ENCODE results near the gene ZNF35.
A peak's percentile ranks its signal among the peaks of the same experiment; 100 is the strongest.

Gene ZNF35

DNA sequence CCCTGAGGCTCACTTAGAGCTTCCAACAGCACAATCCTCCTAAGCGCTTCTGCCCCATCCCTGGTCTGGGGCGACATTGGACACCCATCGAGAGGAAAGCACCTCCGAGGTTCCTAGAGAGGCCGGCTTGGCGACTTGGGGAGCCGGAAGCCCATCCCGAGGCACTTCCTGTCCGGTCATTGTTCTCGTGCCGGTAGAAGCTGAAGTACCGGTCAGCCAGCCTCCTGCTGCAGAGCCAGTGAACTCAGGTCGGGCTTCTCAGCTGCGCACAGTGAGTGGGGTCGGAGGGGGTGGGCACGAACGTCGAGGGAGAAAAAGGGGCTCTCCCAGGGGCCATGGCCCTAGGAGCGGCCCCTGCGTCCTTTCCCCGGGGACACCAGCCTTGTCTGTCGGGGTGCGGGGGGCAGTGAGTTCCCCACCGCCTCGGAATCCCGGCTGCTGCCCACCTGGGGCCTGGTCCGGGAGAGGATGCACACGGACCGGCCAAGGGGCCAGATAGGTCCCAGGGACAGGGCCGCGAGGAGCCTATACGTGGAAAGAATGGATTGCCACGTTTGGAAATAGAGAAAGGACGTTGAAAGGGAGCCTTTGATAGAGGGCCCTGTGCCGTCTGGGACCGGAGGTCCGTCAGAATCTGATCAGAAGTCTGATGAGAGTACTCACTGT lies at the start of gene ZNF35:
Gene ZNF35 (plus strand): TSS at position 169 of the 666 bp plus-strand sequence. CDS start 2,336 bp downstream, outside the sequence.
- Histone ChIP-seq H3K27ac (ENCODE audit: low read length) (no peak within 1 kb of the TSS), H2AFZ (ENCODE audit: low read depth, low read length) (no peak within 1 kb of the TSS), H3K79me2 (ENCODE audit: insufficient read depth, low read length) (no peaks in the 10 kb centered on the region), H3K4me1 (ENCODE audit: insufficient read depth, low read length) (no peaks in the 10 kb centered on the region), H3K9me3 (ENCODE audit: insufficient read depth, low read length, severe bottlenecking) (no peaks in the 10 kb centered on the region), H3K4me2 (ENCODE audit: insufficient read depth, low read length) (no peak within 1 kb of the TSS), H3K27me3 (ENCODE audit: insufficient read depth, low read length, poor library complexity) (no peaks in the 10 kb centered on the region), H3K9ac (ENCODE audit: low read depth, low read length) (no peak within 1 kb of the TSS), H3K36me3 (ENCODE audit: insufficient read depth, low read length) (peaks cover 16% of the 10 kb centered on the region), H4K20me1 (ENCODE audit: insufficient read depth, low read length) (no peaks in the 10 kb centered on the region), H3K4me3 (ENCODE audit: low read depth in 1 of 2, low read length in 2 of 2) (no peak within 1 kb of the TSS)
- DNase-seq: no peak
- ATAC-seq (ENCODE audit: insufficient read depth, low read depth): peak; percentile 27; the same call in 1 of the 3 replicates
- TF ChIP-seq EZH2 (IDR thresholded peaks at IDR 0.05; ENCODE audit: borderline replicate concordance, low read depth, low read length, severe bottlenecking) (no peak), CTCF (IDR thresholded peaks at IDR 0.05; ENCODE audit: borderline replicate concordance, extremely low read depth, low read length, poor library complexity, severe bottlenecking) (no peak)

DNA sequence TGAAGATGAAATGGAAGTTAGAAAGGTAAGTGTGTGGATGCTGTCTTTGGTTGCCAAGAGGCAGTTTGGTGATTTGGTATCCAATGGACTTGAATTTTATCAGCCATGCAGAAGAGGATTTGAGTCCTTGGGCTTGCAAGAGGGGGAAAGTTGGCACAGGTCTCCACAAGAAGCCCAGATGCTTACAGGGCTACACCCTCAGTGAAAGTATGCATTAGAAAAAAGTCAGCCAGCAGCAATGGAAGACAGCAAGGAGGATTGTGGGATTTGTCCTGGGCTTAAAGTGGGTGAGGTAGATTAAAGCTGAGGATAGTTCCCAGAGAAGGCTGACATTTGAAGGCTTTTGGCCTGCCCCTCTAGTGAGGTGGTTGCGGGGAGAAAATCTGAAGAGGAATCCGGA lies 46.8 kb upstream of the ZNF35 start:
- no peak overlapping the region for H3K9ac ChIP-seq (ENCODE audit: low read depth, low read length)
- H3K4me1 ChIP-seq (ENCODE audit: insufficient read depth, low read length): no peaks in the 10 kb centered on the region
- H3K4me2 ChIP-seq (ENCODE audit: insufficient read depth, low read length): no peak overlapping the region
- H2AFZ ChIP-seq (ENCODE audit: low read depth, low read length): no peak overlapping the region
- TF ChIP-seq CTCF (IDR thresholded peaks at IDR 0.05; ENCODE audit: borderline replicate concordance, extremely low read depth, low read length, poor library complexity, severe bottlenecking): no peak
- TF ChIP-seq EZH2 (IDR thresholded peaks at IDR 0.05; ENCODE audit: borderline replicate concordance, low read depth, low read length, severe bottlenecking): no peak
- H4K20me1 ChIP-seq (ENCODE audit: insufficient read depth, low read length): no peaks in the 10 kb centered on the region; the same call in 1 of the 2 replicates
- no peak for DNase-seq
- H3K79me2 ChIP-seq (ENCODE audit: insufficient read depth, low read length): no peaks in the 10 kb centered on the region
- H3K4me3 ChIP-seq (ENCODE audit: low read depth in 1 of 2, low read length in 2 of 2): no peak overlapping the region
- ATAC-seq (ENCODE audit: insufficient read depth, low read depth): no peak
- no peaks in the 10 kb centered on the region for H3K27me3 ChIP-seq (ENCODE audit: insufficient read depth, low read length, poor library complexity)
- H3K9me3 ChIP-seq (ENCODE audit: insufficient read depth, low read length, severe bottlenecking): no peaks in the 10 kb centered on the region
- no peak overlapping the region for H3K27ac ChIP-seq (ENCODE audit: low read length)
- 0 out of 2 replicates have a peak, but pooled peaks cover 3% of the 10 kb centered on the region for H3K36me3 ChIP-seq (ENCODE audit: insufficient read depth, low read length)

GRCh38 chr3:44612678-44613077 lies 35.9 kb upstream of the ZNF35 start:
- Histone ChIP-seq H3K9me3 (ENCODE audit: insufficient read depth, low read length, severe bottlenecking) (no peaks in the 10 kb centered on the region), H3K79me2 (ENCODE audit: insufficient read depth, low read length) (no peaks in the 10 kb centered on the region), H3K27ac (ENCODE audit: low read length) (no peak overlapping the region), H3K27me3 (ENCODE audit: insufficient read depth, low read length, poor library complexity) (no peaks in the 10 kb centered on the region), H3K36me3 (ENCODE audit: insufficient read depth, low read length) (no peaks in the 10 kb centered on the region), H2AFZ (ENCODE audit: low read depth, low read length) (no peak overlapping the region), H3K4me1 (ENCODE audit: insufficient read depth, low read length) (no peaks in the 10 kb centered on the region), H3K9ac (ENCODE audit: low read depth, low read length) (no peak overlapping the region), H3K4me2 (ENCODE audit: insufficient read depth, low read length) (no peak overlapping the region), H4K20me1 (ENCODE audit: insufficient read depth, low read length) (no peaks in the 10 kb centered on the region), H3K4me3 (ENCODE audit: low read depth in 1 of 2, low read length in 2 of 2) (no peak overlapping the region)
- TF ChIP-seq CTCF (IDR thresholded peaks at IDR 0.05; ENCODE audit: borderline replicate concordance, extremely low read depth, low read length, poor library complexity, severe bottlenecking): no peak
- no peak for TF ChIP-seq EZH2 (IDR thresholded peaks at IDR 0.05; ENCODE audit: borderline replicate concordance, low read depth, low read length, severe bottlenecking)
- DNase-seq: no peak
- no peak for ATAC-seq (ENCODE audit: insufficient read depth, low read depth)

Measured in DND-41 (cell line).